A673 (cell line): Measurements from ENCODE around the gene DSCAML1. TPM values are rescaled to one million over a fixed set of nuclear protein-coding genes. Genes with fewer than 3 reads are reported as not detected.

Experiments
- BruUV-seq: library from RNA; stranded (reverse); fragments of 400-500 nt; replicated peaks from 2 replicates; lab custom pipeline; 2021; lab: Mats Ljungman, UMichigan
- CTCF ChIA-PET: fragments of 300-600 bp; sonication (Branson Sonifier 250); formaldehyde crosslinking; loops from one replicate; lab custom pipeline; 2022; ENCODE audit warnings: antibody characterized with exemption; lab: Charles Lee
- POLR2A ChIA-PET: fragments of 300-600 bp; sonication (Branson Sonifier 250); formaldehyde crosslinking; loops from one replicate; lab custom pipeline; 2022; ENCODE audit warnings: antibody characterized with exemption; ENCODE audit not compliant: low non-redundant PET; lab: Charles Lee
- DNase-seq: peaks from one replicate; pipeline ENCODE4 v3.0.0-alpha.2; 2015; ENCODE audit warnings: low spot score
- H3K27ac ChIP-seq: fragments of 200-600 bp; sonication (generic); 2 replicates; pipeline ENCODE4 v1.5.1; 2016; ENCODE audit warnings: mixed run types, low read depth, mild to moderate bottlenecking, mixed read lengths, antibody characterized with exemption, low read length; ENCODE audit not compliant: poor library complexity, severe bottlenecking
- H3K27me3 ChIP-seq: fragments of 200-600 bp; sonication (generic); replicated peaks from 2 replicates; pipeline ENCODE4 v1.6.1; 2017; ENCODE audit warnings: mixed run types, low read depth, mild to moderate bottlenecking, mixed read lengths, antibody characterized with exemption, low read length; ENCODE audit not compliant: insufficient read depth, poor library complexity
- H3K36me3 ChIP-seq: fragments of 200-600 bp; sonication (generic); 2 replicates; pipeline ENCODE4 v1.6.1; 2016; ENCODE audit warnings: mixed run types, mild to moderate bottlenecking, mixed read lengths, antibody characterized with exemption, low read length; ENCODE audit not compliant: insufficient read depth, poor library complexity, severe bottlenecking
- H3K4me1 ChIP-seq: fragments of 200-600 bp; sonication (generic); 2 replicates; pipeline ENCODE4 v1.6.1; 2017; ENCODE audit warnings: mixed run types, mild to moderate bottlenecking, mixed read lengths, antibody characterized with exemption, low read length; ENCODE audit not compliant: insufficient read depth, poor library complexity, severe bottlenecking
- H3K4me3 ChIP-seq: fragments of 200-600 bp; sonication (generic); 2 replicates; pipeline ENCODE4 v1.5.1; 2016; ENCODE audit warnings: low read depth, mixed run types, mild to moderate bottlenecking, mixed read lengths, low read length; ENCODE audit not compliant: poor library complexity, severe bottlenecking
- H3K9me3 ChIP-seq: fragments of 200-600 bp; sonication (generic); 2 replicates; pipeline ENCODE4 v1.6.1; 2016; ENCODE audit warnings: mixed run types, low read depth, mild to moderate bottlenecking, mixed read lengths, antibody characterized with exemption, low read length; ENCODE audit not compliant: poor library complexity, severe bottlenecking
- CTCF ChIP-seq: fragments of 300-800, 200-600 bp; sonication (generic); conservative IDR thresholded peaks from 2 replicates; pipeline ENCODE4 v1.5.1; 2017; ENCODE audit warnings: low read depth, mild to moderate bottlenecking, antibody characterized with exemption, low read length, moderate library complexity, mixed read lengths
- EZH2 ChIP-seq: fragments of 200-600 bp; sonication (generic); IDR thresholded peaks from 2 replicates; pipeline ENCODE4 v1.6.1; 2017; ENCODE audit warnings: borderline replicate concordance, low read depth, mild to moderate bottlenecking, mixed read lengths, antibody characterized with exemption, low read length; ENCODE audit not compliant: poor library complexity, severe bottlenecking
- intact Hi-C: fragments of 100-400 bp; cut with micrococcal nuclease; formaldehyde crosslinking; loops from one replicate; pipeline ENCODE4 v1.10.0; 2022; ENCODE audit not compliant: unreplicated experiment
- total RNA-seq: library from RNA; stranded (reverse); gene quantifications from 2 replicates; pipeline ENCODE4 v1.2.3, GENCODE V29; 2021

DSCAML1 gene
- total RNA-seq, 1 experiment from 2014 or later = not detected

DNA sequence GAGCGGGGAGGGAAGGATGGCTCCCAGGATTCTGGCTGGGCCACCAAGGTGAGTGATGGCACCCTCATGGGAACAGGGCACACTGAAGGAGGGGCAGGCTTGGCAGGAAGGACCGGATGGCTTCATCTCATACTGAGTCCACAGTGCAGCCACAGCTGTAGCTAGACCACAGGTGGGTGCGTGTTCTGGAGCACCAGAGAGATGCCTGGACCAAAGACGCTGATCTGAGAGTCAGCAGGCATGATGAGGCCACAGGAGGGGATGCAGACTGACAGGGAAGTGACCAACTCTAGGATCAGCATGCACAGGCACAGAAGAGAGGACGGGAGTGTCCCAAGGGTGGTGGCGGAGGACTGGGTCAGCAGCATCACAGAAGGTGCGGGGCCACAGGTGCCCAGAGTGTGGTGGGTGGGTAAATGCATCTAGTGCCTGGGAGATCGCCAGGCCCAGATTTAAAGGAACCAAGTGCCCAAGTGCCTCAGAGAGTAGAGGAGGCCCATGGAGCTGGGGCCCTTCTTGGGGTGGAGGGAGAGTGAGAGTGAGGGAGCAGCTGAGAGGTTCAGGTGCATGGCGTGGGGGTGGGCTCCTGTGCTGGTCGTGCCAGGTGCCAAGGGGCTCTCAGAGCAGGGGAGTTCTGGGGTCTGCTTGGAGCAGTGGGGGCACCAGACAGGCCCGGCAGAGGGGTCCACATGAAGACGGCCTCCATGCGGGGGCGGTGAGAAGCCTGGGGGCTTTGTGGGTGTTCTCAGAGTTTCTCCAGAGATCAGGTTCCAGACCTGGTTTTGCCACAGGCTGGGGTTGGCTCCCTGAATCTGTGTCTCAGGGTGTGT is 355.7 kb downstream of the DSCAML1 start:
- CTCF ChIA-PET = interaction anchor here (0.6 kb wide), 1 partner anchor 368 kb away, joined by 3 read pairs; no protein-coding TSS in a partner anchor

DNA sequence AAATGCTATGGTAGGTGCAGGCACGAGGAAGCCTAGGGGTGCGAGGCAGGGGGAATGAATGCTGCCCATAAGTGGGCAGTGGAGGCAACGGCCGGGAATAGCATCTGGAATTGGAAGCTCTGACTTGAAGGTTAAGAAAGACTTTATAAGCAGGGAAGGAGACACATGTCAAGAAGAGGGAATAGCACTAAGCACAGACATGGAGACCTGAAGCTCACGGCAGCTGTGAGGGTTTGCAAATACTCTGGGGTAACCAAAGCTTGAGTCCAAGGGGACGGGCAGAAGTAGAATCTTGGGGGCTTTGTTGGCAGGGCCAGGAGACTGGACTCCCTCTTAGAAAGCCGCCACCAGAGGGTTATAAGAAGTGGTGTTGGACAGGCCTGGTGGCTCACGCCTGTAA is 356.8 kb downstream of the DSCAML1 start:
- no peak for DNase-seq
- CTCF ChIA-PET = interaction anchor here (0.7 kb wide), 1 partner anchor 369 kb away, joined by 6 read pairs; no protein-coding TSS in a partner anchor
- no peaks in the 10 kb centered on the region for H3K9me3 ChIP-seq
- intact Hi-C loops = loop anchor here (5.0 kb wide), 1 partner anchor 157 kb away; no protein-coding TSS in a partner anchor
- POLR2A ChIA-PET = no interaction called here
- TF ChIP-seq CTCF = no peak
- no peak for TF ChIP-seq EZH2
- H3K36me3 ChIP-seq = no peaks in the 10 kb centered on the region
- no peak overlapping the region for H3K4me3 ChIP-seq
- H3K4me1 ChIP-seq = no peaks in the 10 kb centered on the region
- no TSS peak for BruUV-seq
- H3K27me3 ChIP-seq = peaks cover 5% of the 10 kb centered on the region
- no peak overlapping the region for H3K27ac ChIP-seq

More for the DNA sequence above, 355.7 kb downstream of the DSCAML1 start:
- Histone ChIP-seq H3K4me1 (no peaks in the 10 kb centered on the region), H3K36me3 (no peaks in the 10 kb centered on the region), H3K4me3 (no peak overlapping the region), H3K27me3 (peaks cover 4% of the 10 kb centered on the region), H3K27ac (no peak overlapping the region), H3K9me3 (no peaks in the 10 kb centered on the region)
- no peak for DNase-seq
- intact Hi-C loops = loop anchor here (5.0 kb wide), 1 partner anchor 156 kb away; no protein-coding TSS in a partner anchor
- TF ChIP-seq CTCF = no peak
- TF ChIP-seq EZH2 = no peak
- POLR2A ChIA-PET = no interaction called here
- no TSS peak for BruUV-seq

- no peak overlapping the region for H3K27ac ChIP-seq
- no peaks in the 10 kb centered on the region for H3K36me3 ChIP-seq
- intact Hi-C loops = no loop called here
- no TSS peak for BruUV-seq
- H3K4me3 ChIP-seq = no peak overlapping the region
- H3K4me1 ChIP-seq = no peaks in the 10 kb centered on the region
- TF ChIP-seq EZH2 = no peak
- no peak for TF ChIP-seq CTCF
- ChIA-PET POLR2A (no interaction called here), CTCF (no interaction called here)
- DNase-seq = no peak
- no peaks in the 10 kb centered on the region for H3K9me3 ChIP-seq
- H3K27me3 ChIP-seq = peaks cover 12% of the 10 kb centered on the region
Measured at GRCh38 chr11:117439256-117439655, 357.8 kb downstream of the DSCAML1 start.
